WTC11 (cell line): Measurements from ENCODE around the gene TMEM239. TPM values are rescaled to one million over a fixed set of nuclear protein-coding genes. Genes with fewer than 3 reads are reported as not detected.

Experiments used
- ATAC-seq: fragments of 200-7000 bp; cut with Tn5 transposase; 2 replicates; pipeline ENCODE4 v1.10.0; 2021; ENCODE audit warnings: mild to moderate bottlenecking, moderate library complexity
- CTCF ChIA-PET: fragments of 300-600 bp; sonication (Branson Sonifier 250); formaldehyde crosslinking; loops from one replicate; lab custom pipeline; 2021; ENCODE audit warnings: antibody characterized with exemption; lab: Charles Lee
- POLR2A ChIA-PET: fragments of 350-600 bp; sonication (Branson Sonifier 250); formaldehyde crosslinking; loops from one replicate; lab custom pipeline; 2021; ENCODE audit warnings: antibody characterized with exemption; lab: Charles Lee
- DNase-seq: peaks from one replicate; pipeline ENCODE4 v3.0.0; 2021; ENCODE audit warnings: low spot score
- H3K27ac Mint-ChIP-seq: 2 replicates; pipeline ENCODE4 v1.8.0; 2021; ENCODE audit warnings: mixed read lengths
- H3K27me3 Mint-ChIP-seq: 2 replicates; pipeline ENCODE4 v1.8.0; 2021; ENCODE audit warnings: low read depth, mild to moderate bottlenecking, moderate library complexity, mixed read lengths
- H3K36me3 Mint-ChIP-seq: 2 replicates; pipeline ENCODE4 v1.8.0; 2021; ENCODE audit warnings: mixed read lengths
- H3K4me1 Mint-ChIP-seq: 2 replicates; pipeline ENCODE4 v1.8.0; 2022; ENCODE audit warnings: mixed read lengths
- H3K4me3 Mint-ChIP-seq: 2 replicates; pipeline ENCODE4 v1.8.0; 2021; ENCODE audit warnings: mild to moderate bottlenecking, moderate library complexity, mixed read lengths
- H3K9me3 Mint-ChIP-seq: 2 replicates; pipeline ENCODE4 v1.8.0; 2021; ENCODE audit warnings: mixed read lengths
- ATF1 ChIP-seq: sonication (generic); formaldehyde crosslinking; IDR thresholded peaks from 2 replicates; pipeline ENCODE4 v1.8.1; 2023; ENCODE audit warnings: mild to moderate bottlenecking, moderate library complexity, missing genetic modification reagents
- CREM ChIP-seq: sonication (generic); formaldehyde crosslinking; IDR thresholded peaks from 2 replicates; pipeline ENCODE4 v1.8.1; 2022; ENCODE audit warnings: mild to moderate bottlenecking, missing genetic modification reagents, moderate library complexity
- FOXJ3 ChIP-seq: sonication (generic); formaldehyde crosslinking; IDR thresholded peaks from 2 replicates; pipeline ENCODE4 v1.9.0; 2021; ENCODE audit warnings: missing genetic modification reagents, mild to moderate bottlenecking, borderline replicate concordance
- HMGA2 ChIP-seq: fragments of 250-450 bp; sonication (Bioruptor Pico); IDR thresholded peaks from 2 replicates; pipeline ENCODE4 v1.4.0; 2021; ENCODE audit warnings: mild to moderate bottlenecking, moderate library complexity
- MXD4 ChIP-seq: fragments of 250-450 bp; sonication (Bioruptor Pico); IDR thresholded peaks from 2 replicates; pipeline ENCODE4 v1.8.0; 2021; ENCODE audit warnings: mild to moderate bottlenecking, moderate library complexity, borderline replicate concordance
- MYBL2 ChIP-seq: sonication (generic); formaldehyde crosslinking; IDR thresholded peaks from 2 replicates; pipeline ENCODE4 v1.8.1; 2023; ENCODE audit warnings: mild to moderate bottlenecking, moderate library complexity, missing genetic modification reagents
- NR1H2 ChIP-seq: sonication (generic); formaldehyde crosslinking; IDR thresholded peaks from 2 replicates; pipeline ENCODE4 v1.9.0; 2021; ENCODE audit warnings: mild to moderate bottlenecking, moderate library complexity, missing genetic modification reagents
- PRRX2 ChIP-seq: fragments of 250-450 bp; sonication (Bioruptor Pico); IDR thresholded peaks from 2 replicates; pipeline ENCODE4 v1.8.0; 2021; ENCODE audit warnings: mild to moderate bottlenecking
- RORB ChIP-seq: fragments of 250-450 bp; sonication (Bioruptor Pico); IDR thresholded peaks from 2 replicates; pipeline ENCODE4 v1.9.0; 2021; ENCODE audit warnings: mild to moderate bottlenecking
- SMAD4 ChIP-seq: sonication (generic); formaldehyde crosslinking; IDR thresholded peaks from 2 replicates; pipeline ENCODE4 v1.8.0; 2022; ENCODE audit warnings: mild to moderate bottlenecking, missing genetic modification reagents
- SOX15 ChIP-seq: fragments of 250-450 bp; sonication (Bioruptor Pico); IDR thresholded peaks from 2 replicates; pipeline ENCODE4 v1.9.0; 2021; ENCODE audit warnings: mild to moderate bottlenecking
- TEAD4 ChIP-seq: sonication (generic); formaldehyde crosslinking; IDR thresholded peaks from 2 replicates; pipeline ENCODE4 v1.8.0; 2022; ENCODE audit warnings: mild to moderate bottlenecking, missing genetic modification reagents
- ZNF219 ChIP-seq: sonication (generic); formaldehyde crosslinking; IDR thresholded peaks from 2 replicates; pipeline ENCODE4 v1.8.0; 2023; ENCODE audit warnings: missing genetic modification reagents, mild to moderate bottlenecking, borderline replicate concordance
- ZNF317 ChIP-seq: sonication (generic); formaldehyde crosslinking; IDR thresholded peaks from 2 replicates; pipeline ENCODE4 v1.8.1; 2023; ENCODE audit warnings: low read depth, mild to moderate bottlenecking, moderate library complexity, missing genetic modification reagents, borderline replicate concordance
- ZNF396 ChIP-seq: fragments of 250-450 bp; sonication (Bioruptor Pico); IDR thresholded peaks from 2 replicates; pipeline ENCODE4 v1.8.0; 2021; ENCODE audit warnings: mild to moderate bottlenecking, moderate library complexity, borderline replicate concordance
- total RNA-seq: library from RNA; stranded (reverse); gene quantifications from 3 replicates; pipeline ENCODE4 v1.2.3, GENCODE V29; 2021
- TF ChIP-seq, protein P1 (sequence below): fragments of 250-450 bp; sonication (Bioruptor Pico); IDR thresholded peaks from 2 replicates; pipeline ENCODE4 v2.1.2; 2022; ENCODE audit warnings: mild to moderate bottlenecking, moderate library complexity
- TF ChIP-seq, protein P2 (sequence below): fragments of 250-450 bp; sonication (Bioruptor Pico); IDR thresholded peaks from 2 replicates; pipeline ENCODE4 v1.8.0; 2021; ENCODE audit warnings: mild to moderate bottlenecking
- TF ChIP-seq, protein P3 (sequence below): sonication (generic); formaldehyde crosslinking; IDR thresholded peaks from 2 replicates; pipeline ENCODE4 v1.8.1; 2022; ENCODE audit warnings: low read depth, missing genetic modification reagents, borderline replicate concordance
- TF ChIP-seq, protein P4 (sequence below): sonication (generic); formaldehyde crosslinking; IDR thresholded peaks from 2 replicates; pipeline ENCODE4 v1.8.1; 2023; ENCODE audit warnings: mild to moderate bottlenecking, missing genetic modification reagents
- TF ChIP-seq, protein P5 (sequence below): sonication (generic); formaldehyde crosslinking; IDR thresholded peaks from 2 replicates; pipeline ENCODE4 v1.8.0; 2022; ENCODE audit warnings: mild to moderate bottlenecking, missing genetic modification reagents
- TF ChIP-seq, protein P6 (sequence below): sonication (generic); formaldehyde crosslinking; IDR thresholded peaks from 2 replicates; pipeline ENCODE4 v1.8.1; 2023; ENCODE audit warnings: mild to moderate bottlenecking, missing genetic modification reagents, moderate library complexity
- TF ChIP-seq, protein P7 (sequence below): sonication (generic); formaldehyde crosslinking; IDR thresholded peaks from 2 replicates; pipeline ENCODE4 v1.8.1; 2022; ENCODE audit warnings: low read depth, mild to moderate bottlenecking, moderate library complexity, missing genetic modification reagents, borderline replicate concordance
- TF ChIP-seq, protein P8 (sequence below): sonication (generic); formaldehyde crosslinking; IDR thresholded peaks from 2 replicates; pipeline ENCODE4 v1.8.1; 2023; ENCODE audit warnings: mild to moderate bottlenecking, missing genetic modification reagents, moderate library complexity

TMEM239 gene
- total RNA-seq, 1 experiment from 2014 or later = not detected

DNA sequence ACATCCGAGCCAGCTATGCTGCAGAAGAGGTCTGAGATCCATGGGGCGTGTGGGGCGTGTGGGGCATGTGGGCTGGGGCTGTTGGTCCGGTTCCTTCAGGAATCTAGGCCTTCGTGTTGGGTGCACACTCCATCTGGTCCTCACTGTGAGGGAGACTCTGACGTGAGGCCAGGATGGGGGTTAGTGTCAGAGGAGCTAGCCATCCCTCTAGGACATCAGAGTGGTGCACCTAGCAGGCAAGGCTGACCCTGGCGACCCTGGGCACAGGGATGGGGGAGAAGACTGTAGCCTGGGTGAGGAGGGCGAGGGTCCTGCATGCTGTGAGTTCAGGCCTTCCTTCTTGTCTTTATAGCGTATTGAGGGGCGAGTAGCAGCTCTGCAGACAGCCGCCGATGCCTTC is 48.5 kb downstream of the TMEM239 start:
- DNase-seq = no peak

DNA sequence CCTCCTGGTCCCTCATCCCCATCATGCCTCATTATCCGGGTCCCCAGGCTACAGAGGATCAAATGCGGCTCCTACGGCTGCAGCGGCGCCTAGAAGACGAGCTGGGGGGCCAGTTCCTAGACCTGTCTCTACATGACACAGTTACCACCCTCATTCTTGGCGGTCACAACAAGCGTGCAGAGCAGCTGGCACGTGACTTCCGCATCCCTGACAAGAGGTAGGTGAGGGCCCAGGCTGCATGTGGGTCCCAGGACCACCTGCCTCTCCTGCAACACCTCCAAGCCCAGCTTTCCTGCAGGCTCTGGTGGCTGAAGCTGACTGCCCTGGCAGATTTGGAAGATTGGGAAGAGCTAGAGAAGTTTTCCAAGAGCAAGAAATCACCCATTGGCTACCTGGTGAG is 48.9 kb downstream of the TMEM239 start:
- ChIA-PET POLR2A (no interaction called here), CTCF (interaction anchor here (0.5 to 2.2 kb wide), 13 partner anchors 9 to 204 kb away, joined by 3 to 8 read pairs (median 3); partner anchors contain the start of genes CPXM1 and TMEM239)
- Mint-ChIP-seq H3K4me1 (no peaks in the 10 kb centered on the region), H3K4me3 (no peak overlapping the region), H3K36me3 (no peaks in the 10 kb centered on the region), H3K27me3 (no peaks in the 10 kb centered on the region), H3K9me3 (no peaks in the 10 kb centered on the region), H3K27ac (no peak overlapping the region)
- DNase-seq (no peak), ATAC-seq (no peak)
- TF ChIP-seq NR1H2 = no peak
- TF ChIP-seq CREM (CRISPR knock-in tag) = no peak
- TF ChIP-seq ATF1 (CRISPR knock-in tag) = no peak
- TF ChIP-seq, protein P1, sequence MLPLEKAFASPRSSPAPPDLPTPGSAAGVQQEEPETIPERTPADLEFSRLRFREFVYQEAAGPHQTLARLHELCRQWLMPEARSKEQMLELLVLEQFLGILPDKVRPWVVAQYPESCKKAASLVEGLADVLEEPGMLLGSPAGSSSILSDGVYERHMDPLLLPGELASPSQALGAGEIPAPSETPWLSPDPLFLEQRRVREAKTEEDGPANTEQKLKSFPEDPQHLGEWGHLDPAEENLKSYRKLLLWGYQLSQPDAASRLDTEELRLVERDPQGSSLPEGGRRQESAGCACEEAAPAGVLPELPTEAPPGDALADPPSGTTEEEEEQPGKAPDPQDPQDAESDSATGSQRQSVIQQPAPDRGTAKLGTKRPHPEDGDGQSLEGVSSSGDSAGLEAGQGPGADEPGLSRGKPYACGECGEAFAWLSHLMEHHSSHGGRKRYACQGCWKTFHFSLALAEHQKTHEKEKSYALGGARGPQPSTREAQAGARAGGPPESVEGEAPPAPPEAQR (CRISPR knock-in tag) = no peak
- no peak for TF ChIP-seq MYBL2 (CRISPR knock-in tag)
- TF ChIP-seq ZNF317 (CRISPR knock-in tag) = no peak
- TF ChIP-seq, protein P2, sequence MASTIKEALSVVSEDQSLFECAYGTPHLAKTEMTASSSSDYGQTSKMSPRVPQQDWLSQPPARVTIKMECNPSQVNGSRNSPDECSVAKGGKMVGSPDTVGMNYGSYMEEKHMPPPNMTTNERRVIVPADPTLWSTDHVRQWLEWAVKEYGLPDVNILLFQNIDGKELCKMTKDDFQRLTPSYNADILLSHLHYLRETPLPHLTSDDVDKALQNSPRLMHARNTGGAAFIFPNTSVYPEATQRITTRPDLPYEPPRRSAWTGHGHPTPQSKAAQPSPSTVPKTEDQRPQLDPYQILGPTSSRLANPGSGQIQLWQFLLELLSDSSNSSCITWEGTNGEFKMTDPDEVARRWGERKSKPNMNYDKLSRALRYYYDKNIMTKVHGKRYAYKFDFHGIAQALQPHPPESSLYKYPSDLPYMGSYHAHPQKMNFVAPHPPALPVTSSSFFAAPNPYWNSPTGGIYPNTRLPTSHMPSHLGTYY (CRISPR knock-in tag) = no peak
- TF ChIP-seq SMAD4 = no peak
- no peak for TF ChIP-seq HMGA2
- TF ChIP-seq MXD4 = no peak
- no peak for TF ChIP-seq RORB (CRISPR knock-in tag)
- no peak for TF ChIP-seq SOX15 (CRISPR knock-in tag)
- TF ChIP-seq ZNF219 (CRISPR knock-in tag) = no peak
- TF ChIP-seq TEAD4 = no peak
- no peak for TF ChIP-seq PRRX2 (CRISPR knock-in tag)
- TF ChIP-seq, protein P3, sequence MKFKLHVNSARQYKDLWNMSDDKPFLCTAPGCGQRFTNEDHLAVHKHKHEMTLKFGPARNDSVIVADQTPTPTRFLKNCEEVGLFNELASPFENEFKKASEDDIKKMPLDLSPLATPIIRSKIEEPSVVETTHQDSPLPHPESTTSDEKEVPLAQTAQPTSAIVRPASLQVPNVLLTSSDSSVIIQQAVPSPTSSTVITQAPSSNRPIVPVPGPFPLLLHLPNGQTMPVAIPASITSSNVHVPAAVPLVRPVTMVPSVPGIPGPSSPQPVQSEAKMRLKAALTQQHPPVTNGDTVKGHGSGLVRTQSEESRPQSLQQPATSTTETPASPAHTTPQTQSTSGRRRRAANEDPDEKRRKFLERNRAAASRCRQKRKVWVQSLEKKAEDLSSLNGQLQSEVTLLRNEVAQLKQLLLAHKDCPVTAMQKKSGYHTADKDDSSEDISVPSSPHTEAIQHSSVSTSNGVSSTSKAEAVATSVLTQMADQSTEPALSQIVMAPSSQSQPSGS (CRISPR knock-in tag) = no peak
- TF ChIP-seq, protein P4, sequence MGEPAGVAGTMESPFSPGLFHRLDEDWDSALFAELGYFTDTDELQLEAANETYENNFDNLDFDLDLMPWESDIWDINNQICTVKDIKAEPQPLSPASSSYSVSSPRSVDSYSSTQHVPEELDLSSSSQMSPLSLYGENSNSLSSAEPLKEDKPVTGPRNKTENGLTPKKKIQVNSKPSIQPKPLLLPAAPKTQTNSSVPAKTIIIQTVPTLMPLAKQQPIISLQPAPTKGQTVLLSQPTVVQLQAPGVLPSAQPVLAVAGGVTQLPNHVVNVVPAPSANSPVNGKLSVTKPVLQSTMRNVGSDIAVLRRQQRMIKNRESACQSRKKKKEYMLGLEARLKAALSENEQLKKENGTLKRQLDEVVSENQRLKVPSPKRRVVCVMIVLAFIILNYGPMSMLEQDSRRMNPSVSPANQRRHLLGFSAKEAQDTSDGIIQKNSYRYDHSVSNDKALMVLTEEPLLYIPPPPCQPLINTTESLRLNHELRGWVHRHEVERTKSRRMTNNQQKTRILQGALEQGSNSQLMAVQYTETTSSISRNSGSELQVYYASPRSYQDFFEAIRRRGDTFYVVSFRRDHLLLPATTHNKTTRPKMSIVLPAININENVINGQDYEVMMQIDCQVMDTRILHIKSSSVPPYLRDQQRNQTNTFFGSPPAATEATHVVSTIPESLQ = no peak
- TF ChIP-seq, protein P5, sequence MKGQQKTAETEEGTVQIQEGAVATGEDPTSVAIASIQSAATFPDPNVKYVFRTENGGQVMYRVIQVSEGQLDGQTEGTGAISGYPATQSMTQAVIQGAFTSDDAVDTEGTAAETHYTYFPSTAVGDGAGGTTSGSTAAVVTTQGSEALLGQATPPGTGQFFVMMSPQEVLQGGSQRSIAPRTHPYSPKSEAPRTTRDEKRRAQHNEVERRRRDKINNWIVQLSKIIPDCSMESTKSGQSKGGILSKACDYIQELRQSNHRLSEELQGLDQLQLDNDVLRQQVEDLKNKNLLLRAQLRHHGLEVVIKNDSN (CRISPR knock-in tag) = no peak

More for the DNA sequence above, 48.5 kb downstream of the TMEM239 start:
- Mint-ChIP-seq H3K9me3 (no peaks in the 10 kb centered on the region), H3K27me3 (no peaks in the 10 kb centered on the region), H3K4me1 (no peaks in the 10 kb centered on the region), H3K36me3 (no peaks in the 10 kb centered on the region), H3K4me3 (no peak overlapping the region), H3K27ac (no peak overlapping the region)
- POLR2A ChIA-PET = no interaction called here
- CTCF ChIA-PET = interaction anchor here (0.7 to 2.2 kb wide), 5 partner anchors 9 to 174 kb away, joined by 3 to 5 read pairs (median 4); partner anchors contain the start of gene CPXM1
- TF ChIP-seq FOXJ3 (CRISPR knock-in tag) = no peak
- TF ChIP-seq ZNF396 (CRISPR knock-in tag) = no peak
- TF ChIP-seq, protein P6, sequence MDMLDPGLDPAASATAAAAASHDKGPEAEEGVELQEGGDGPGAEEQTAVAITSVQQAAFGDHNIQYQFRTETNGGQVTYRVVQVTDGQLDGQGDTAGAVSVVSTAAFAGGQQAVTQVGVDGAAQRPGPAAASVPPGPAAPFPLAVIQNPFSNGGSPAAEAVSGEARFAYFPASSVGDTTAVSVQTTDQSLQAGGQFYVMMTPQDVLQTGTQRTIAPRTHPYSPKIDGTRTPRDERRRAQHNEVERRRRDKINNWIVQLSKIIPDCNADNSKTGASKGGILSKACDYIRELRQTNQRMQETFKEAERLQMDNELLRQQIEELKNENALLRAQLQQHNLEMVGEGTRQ = no peak
- TF ChIP-seq, protein P7, sequence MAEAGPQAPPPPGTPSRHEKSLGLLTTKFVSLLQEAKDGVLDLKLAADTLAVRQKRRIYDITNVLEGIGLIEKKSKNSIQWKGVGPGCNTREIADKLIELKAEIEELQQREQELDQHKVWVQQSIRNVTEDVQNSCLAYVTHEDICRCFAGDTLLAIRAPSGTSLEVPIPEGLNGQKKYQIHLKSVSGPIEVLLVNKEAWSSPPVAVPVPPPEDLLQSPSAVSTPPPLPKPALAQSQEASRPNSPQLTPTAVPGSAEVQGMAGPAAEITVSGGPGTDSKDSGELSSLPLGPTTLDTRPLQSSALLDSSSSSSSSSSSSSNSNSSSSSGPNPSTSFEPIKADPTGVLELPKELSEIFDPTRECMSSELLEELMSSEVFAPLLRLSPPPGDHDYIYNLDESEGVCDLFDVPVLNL (CRISPR knock-in tag) = no peak
- no peak for TF ChIP-seq CREM (CRISPR knock-in tag)
- TF ChIP-seq, protein P8, sequence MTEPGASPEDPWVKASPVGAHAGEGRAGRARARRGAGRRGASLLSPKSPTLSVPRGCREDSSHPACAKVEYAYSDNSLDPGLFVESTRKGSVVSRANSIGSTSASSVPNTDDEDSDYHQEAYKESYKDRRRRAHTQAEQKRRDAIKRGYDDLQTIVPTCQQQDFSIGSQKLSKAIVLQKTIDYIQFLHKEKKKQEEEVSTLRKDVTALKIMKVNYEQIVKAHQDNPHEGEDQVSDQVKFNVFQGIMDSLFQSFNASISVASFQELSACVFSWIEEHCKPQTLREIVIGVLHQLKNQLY (CRISPR knock-in tag) = no peak
- no peak for ATAC-seq
